ENCODE data around the gene MTA1. TPM values are rescaled to one million over a fixed set of nuclear protein-coding genes. Genes with fewer than 3 reads are reported as not detected.

Gene MTA1
- total and polyA plus RNA-seq, 4 donors, result 3.7 to 28.1 (median 21.0) TPM

GRCh38 chr14:105445290-105445689 is 25.7 kb downstream of the MTA1 start:
- 94% methylated on average over 24 of the region's 24 CpGs for WGBS
- DNase-seq (ENCODE audit: low spot score), result no peak
- Histone ChIP-seq H3K27me3 (ENCODE audit: control insufficient read depth in 4 of 4, insufficient read depth in 4 of 4, low read length in 3 of 4) (no peaks in the 10 kb centered on the region), H3K4me1 (ENCODE audit: control insufficient read depth in 4 of 4, insufficient read depth in 4 of 4, low read length in 3 of 4) (no peaks in the 10 kb centered on the region), H3K9me3 (ENCODE audit: control insufficient read depth in 4 of 4, low read length in 3 of 4) (no peaks in the 10 kb centered on the region), H3K27ac (ENCODE audit: low read depth in 1 of 2, low read length in 2 of 2) (no peak overlapping the region), H3K4me3 (ENCODE audit: low read depth in 1 of 3, low read length in 3 of 3) (no peak overlapping the region), H3K36me3 (ENCODE audit: control insufficient read depth in 4 of 4, insufficient read depth in 3 of 4, low read depth in 1 of 4, low read length in 3 of 4) (peaks cover 0 to 3% (median 1%) of the 10 kb centered on the region in 4 donors), H3K9ac (ENCODE audit: low read depth in 1 of 2, low read length in 2 of 2) (no peak overlapping the region)
- TF ChIP-seq YY1 (IDR thresholded peaks at IDR 0.05), result no peak
- TF ChIP-seq ATF3 (IDR thresholded peaks at IDR 0.05), result no peak
- TF ChIP-seq TAF1 (conservative IDR thresholded peaks at IDR 0.05), result no peak
- TF ChIP-seq NR2F2 (IDR thresholded peaks at IDR 0.05), result no peak
- TF ChIP-seq RXRA (IDR thresholded peaks at IDR 0.05), result no peak
- no peak for TF ChIP-seq FOXA1 (IDR thresholded peaks at IDR 0.05)
- TF ChIP-seq SP1 (IDR thresholded peaks at IDR 0.05), result no peak
- no peak for TF ChIP-seq REST (IDR thresholded peaks at IDR 0.05)
- no peak for TF ChIP-seq GABPA (IDR thresholded peaks at IDR 0.05 in 1 of 2, conservative IDR thresholded peaks at IDR 0.05 in 1 of 2)
- no peak for TF ChIP-seq CTCF (IDR thresholded peaks at IDR 0.05; ENCODE audit: low read depth, low read length, missing input control)
- no peak for TF ChIP-seq ZBTB33 (IDR thresholded peaks at IDR 0.05)
- no peak for TF ChIP-seq EGR1 (IDR thresholded peaks at IDR 0.05; ENCODE audit: low read depth in 2 of 2)
- TF ChIP-seq JUND (IDR thresholded peaks at IDR 0.05), result no peak
- no peak for TF ChIP-seq HNF4G (IDR thresholded peaks at IDR 0.05)
- no peak for TF ChIP-seq HNF4A (conservative IDR thresholded peaks at IDR 0.05)
